ENCODE measurements around the gene VWCE.
"Not testable (repeated sequence)": the region's sequence is repeated elsewhere in the genome, so short reads cannot be mapped to it uniquely, and the experiment has no call there.

- not testable (repeated sequence) for TF ChIP-seq EZH2 (IDR thresholded peaks at IDR 0.05; ENCODE audit: low read depth); CTCF (conservative IDR thresholded peaks at IDR 0.05)
Measured at GRCh38 chr11:61248071-61248470, 47.0 kb downstream of the VWCE start.

Measured in PC-9 (cell line).